Tibial nerve (tissue), 4 donors: Measurements from ENCODE around the gene NCAPH2. TPM values are rescaled to one million over a fixed set of nuclear protein-coding genes. Genes with fewer than 3 reads are reported as not detected.
A peak's percentile ranks its signal among the peaks of the same experiment; 100 is the strongest.

Source experiments
- DNase-seq, 2 donors: peaks; one replicate each; pipeline ENCODE4 v3.0.0-alpha.2; 2019; ENCODE audit warnings: low spot score in 2 of 2
- H3K27ac ChIP-seq, 4 donors: fragments of 200-600 bp; sonication (generic) in 3 of 4; one replicate each; pipeline ENCODE4 v1.5.1; 2017 to 2019; ENCODE audit warnings: mild to moderate bottlenecking in 1 of 4
- H3K27me3 ChIP-seq, 2 donors: fragments of 200-600 bp; sonication (generic) in 1 of 2; one replicate each; pipeline versions ENCODE4 v1.5.1 to v1.6.0; 2017 to 2019
- H3K36me3 ChIP-seq, 3 donors: fragments of 200-600 bp; sonication (generic); one replicate each; pipeline ENCODE4 v1.5.1; 2018 to 2019
- H3K4me1 ChIP-seq, 4 donors: fragments of 200-600 bp; sonication (generic) in 3 of 4; one replicate each; pipeline ENCODE4 v1.5.1; 2017 to 2019
- H3K4me3 ChIP-seq, 4 donors: fragments of 200-600 bp; sonication (generic) in 3 of 4; one replicate each; pipeline ENCODE4 v1.5.1; 2017 to 2019; ENCODE audit warnings: mild to moderate bottlenecking in 1 of 4, moderate library complexity in 1 of 4
- H3K9me3 ChIP-seq, 4 donors: fragments of 200-600 bp; sonication (generic) in 3 of 4; one replicate each; pipeline ENCODE4 v1.5.1; 2017 to 2019
- EP300 ChIP-seq, 2 donors: sonication (generic); formaldehyde crosslinking; IDR thresholded peaks; one replicate each; pipeline ENCODE4 v1.6.1; 2017; ENCODE audit warnings: antibody characterized with exemption in 2 of 2, mild to moderate bottlenecking in 1 of 2
- POLR2A ChIP-seq, 2 donors: fragments of 450-650 bp; IDR thresholded peaks; one replicate each; pipeline ENCODE4 v1.6.1; 2017; ENCODE audit warnings: antibody characterized with exemption in 2 of 2, mild to moderate bottlenecking in 2 of 2, moderate library complexity in 2 of 2
- WGBS, 2 donors: methylation state at CpG; one replicate each; pipeline ENCODE4 v1.1.5; 2018; 5-methylcytosine and 5-hydroxymethylcytosine counted together
- total RNA-seq, 4 donors: library from RNA; depleted of rRNA; stranded (reverse); fragments of >200 nt; gene quantifications; one replicate each; pipeline ENCODE4 v1.1.0, GENCODE V29; 2016
- TF ChIP-seq, protein P1 (sequence below), 5 experiments: fragments of 200-600 bp in 3 of 5; fragments of 450-650 bp in 2 of 5; sonication (generic) in 3 of 5; IDR thresholded peaks; one replicate each; pipeline ENCODE4 v1.5.1; 2016 to 2019; ENCODE audit warnings: antibody characterized with exemption in 5 of 5, mild to moderate bottlenecking in 3 of 5, moderate library complexity in 2 of 5

NCAPH2 gene
- total RNA-seq, 4 donors from 2014 or later, result 43.9 to 57.3 (median 45.0) TPM

DNA sequence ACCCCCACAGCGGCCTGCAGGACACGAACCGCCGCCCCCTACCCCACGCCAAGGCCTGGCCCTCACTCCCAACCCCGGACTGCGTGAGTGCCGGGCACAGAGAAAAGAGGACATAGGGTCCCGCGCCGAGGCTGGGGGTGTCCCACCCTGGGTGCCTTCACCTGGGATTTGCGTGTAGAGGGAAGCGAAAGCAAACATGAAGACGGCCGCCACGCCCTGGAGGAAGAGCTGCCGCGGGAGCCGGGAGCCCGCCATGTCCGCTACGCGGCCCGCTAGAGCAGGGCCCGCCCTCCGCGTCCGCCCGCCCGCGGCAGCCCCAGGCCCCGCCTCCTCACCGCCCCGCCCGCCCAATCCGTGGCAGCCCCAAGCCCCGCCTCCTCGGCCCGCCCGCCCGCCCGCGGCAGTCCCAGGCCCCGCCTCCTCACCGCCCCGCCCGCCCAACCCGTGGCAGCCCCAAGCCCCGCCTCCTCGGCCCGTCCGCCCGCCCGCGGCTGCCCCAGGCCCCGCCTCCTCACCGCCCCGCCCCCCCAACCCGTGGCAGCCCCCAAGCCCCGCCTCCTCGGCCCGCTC, 518 bp upstream of the NCAPH2 start, which contains the start of gene LMF2:
TSS of gene LMF2 (minus strand) at position 282 of the 570 bp plus-strand sequence. CDS start at position 255, 27 bp downstream.
- Histone ChIP-seq H3K27ac (peak within 1 kb of the TSS; percentile 83 to 99 (median 92)), H3K4me3 (peak within 1 kb of the TSS; percentile 90 to 100 (median 96)), H3K9me3 (no peaks in the 10 kb centered on the region), H3K27me3 (no peaks in the 10 kb centered on the region), H3K4me1 (peaks cover 0 to 35% (median 16%) of the 10 kb centered on the region in 4 donors), H3K36me3 (peaks cover 3 to 36% (median 21%) of the 10 kb centered on the region in 3 donors)
- peak; percentile 82 to 83 for DNase-seq
- TF ChIP-seq EP300 (IDR thresholded peaks at IDR 0.05) (peak in 1 of 2 donors; percentile 73), POLR2A (IDR thresholded peaks at IDR 0.05) (peak in 1 of 2 donors; percentile 49)
- TF ChIP-seq, protein P1, sequence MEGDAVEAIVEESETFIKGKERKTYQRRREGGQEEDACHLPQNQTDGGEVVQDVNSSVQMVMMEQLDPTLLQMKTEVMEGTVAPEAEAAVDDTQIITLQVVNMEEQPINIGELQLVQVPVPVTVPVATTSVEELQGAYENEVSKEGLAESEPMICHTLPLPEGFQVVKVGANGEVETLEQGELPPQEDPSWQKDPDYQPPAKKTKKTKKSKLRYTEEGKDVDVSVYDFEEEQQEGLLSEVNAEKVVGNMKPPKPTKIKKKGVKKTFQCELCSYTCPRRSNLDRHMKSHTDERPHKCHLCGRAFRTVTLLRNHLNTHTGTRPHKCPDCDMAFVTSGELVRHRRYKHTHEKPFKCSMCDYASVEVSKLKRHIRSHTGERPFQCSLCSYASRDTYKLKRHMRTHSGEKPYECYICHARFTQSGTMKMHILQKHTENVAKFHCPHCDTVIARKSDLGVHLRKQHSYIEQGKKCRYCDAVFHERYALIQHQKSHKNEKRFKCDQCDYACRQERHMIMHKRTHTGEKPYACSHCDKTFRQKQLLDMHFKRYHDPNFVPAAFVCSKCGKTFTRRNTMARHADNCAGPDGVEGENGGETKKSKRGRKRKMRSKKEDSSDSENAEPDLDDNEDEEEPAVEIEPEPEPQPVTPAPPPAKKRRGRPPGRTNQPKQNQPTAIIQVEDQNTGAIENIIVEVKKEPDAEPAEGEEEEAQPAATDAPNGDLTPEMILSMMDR (IDR thresholded peaks at IDR 0.05), result peak in 1 of 5 experiments; percentile 29
- WGBS, 2 donors, result 0 to 1% methylated on average over 12 to 26 of the region's 62 CpGs

DNA sequence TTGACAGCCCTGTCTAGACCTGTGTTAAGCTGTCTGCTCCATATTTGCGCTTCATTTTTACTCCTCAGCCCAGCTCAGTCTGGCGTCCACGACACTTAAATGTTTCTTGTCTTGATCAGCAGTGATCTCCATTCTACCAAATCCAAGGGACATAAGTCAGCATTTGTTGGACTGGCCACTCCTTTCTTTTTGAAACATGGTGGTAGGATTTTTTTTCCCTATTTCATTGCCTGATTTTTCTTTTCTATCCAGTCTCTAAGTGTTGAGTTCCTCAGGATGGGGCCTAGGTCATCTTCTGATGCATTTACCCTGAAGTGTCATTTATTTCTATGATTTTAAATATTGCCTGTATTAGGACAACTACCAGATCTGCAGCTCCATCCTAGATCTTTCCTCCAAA, 873 bp downstream of the NCAPH2 start:
- 5 to 12% methylated on average over 3 of the region's 3 CpGs for WGBS, 2 donors
- peak overlapping the region; percentile 79 to 99 (median 89) for H3K27ac ChIP-seq
- H3K27me3 ChIP-seq, result no peaks in the 10 kb centered on the region

DNA sequence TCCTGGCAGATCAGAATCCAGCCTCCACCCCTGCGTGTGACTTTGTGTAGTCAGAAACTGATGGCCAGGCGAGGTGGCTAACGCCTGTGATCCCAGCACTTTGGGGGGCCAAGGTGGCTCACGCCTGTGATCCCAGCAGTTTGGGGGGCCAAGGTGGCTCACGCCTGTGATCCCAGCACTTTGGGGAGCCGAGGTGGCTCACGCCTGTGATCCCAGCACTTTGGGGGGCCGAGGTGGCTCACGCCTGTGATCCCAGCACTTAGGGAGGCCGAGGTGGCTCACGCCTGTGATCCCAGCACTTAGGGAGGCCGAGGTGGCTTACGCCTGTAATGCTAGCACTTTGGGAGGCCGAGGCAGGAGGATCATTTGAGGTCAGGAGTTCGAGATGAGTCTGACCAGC, 5.2 kb downstream of the NCAPH2 start:
- WGBS, 2 donors, result 92 to 95% methylated on average over 15 of the region's 15 CpGs
- H3K4me3 ChIP-seq, result no peak overlapping the region
- DNase-seq, result no peak
- TF ChIP-seq, protein P1 (IDR thresholded peaks at IDR 0.05), result no peak
- no peak for TF ChIP-seq EP300 (IDR thresholded peaks at IDR 0.05)
- TF ChIP-seq POLR2A (IDR thresholded peaks at IDR 0.05), result no peak
- no peaks in the 10 kb centered on the region for H3K9me3 ChIP-seq
- no peak overlapping the region for H3K27ac ChIP-seq
- H3K4me1 ChIP-seq, result peaks cover 0 to 16% (median 6%) of the 10 kb centered on the region in 4 donors
- no peaks in the 10 kb centered on the region for H3K27me3 ChIP-seq
- H3K36me3 ChIP-seq, result peaks cover 0 to 35% (median 20%) of the 10 kb centered on the region in 3 donors

More for the DNA sequence above, 873 bp downstream of the NCAPH2 start:
- no peak for DNase-seq
- Histone ChIP-seq H3K4me3 (peak overlapping the region; percentile 50 to 98 (median 78)), H3K4me1 (peaks cover 0 to 35% (median 16%) of the 10 kb centered on the region in 4 donors), H3K36me3 (peaks cover 3 to 23% (median 13%) of the 10 kb centered on the region in 3 donors), H3K9me3 (no peaks in the 10 kb centered on the region)
- TF ChIP-seq EP300 (IDR thresholded peaks at IDR 0.05) (no peak), POLR2A (IDR thresholded peaks at IDR 0.05) (no peak)
- TF ChIP-seq, protein P1 (IDR thresholded peaks at IDR 0.05), result no peak

DNA sequence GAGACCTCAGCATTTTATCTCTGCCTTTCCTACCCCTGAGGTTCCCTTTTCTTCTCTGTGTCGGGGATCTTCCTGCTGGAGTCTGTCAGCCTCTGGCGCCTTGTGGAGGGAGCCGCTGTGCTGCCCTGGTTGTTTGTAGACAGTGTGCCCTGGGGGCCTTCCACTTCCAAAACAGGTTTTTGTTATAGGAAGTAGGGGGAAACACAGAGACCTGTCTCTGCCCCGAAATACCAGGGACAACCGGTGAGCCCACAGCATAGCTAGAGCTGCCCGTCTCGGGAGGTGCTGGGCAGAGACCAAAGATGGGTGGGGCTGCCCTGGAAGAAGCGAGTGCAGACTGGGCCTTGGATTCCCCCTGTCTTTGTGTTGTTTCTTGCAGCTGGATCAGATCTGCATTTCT, 8.0 kb downstream of the NCAPH2 start:
- Histone ChIP-seq H3K27me3 (no peaks in the 10 kb centered on the region), H3K4me1 (no peaks in the 10 kb centered on the region), H3K4me3 (no peak overlapping the region), H3K36me3 (peaks cover 0 to 64% (median 33%) of the 10 kb centered on the region in 3 donors), H3K9me3 (no peaks in the 10 kb centered on the region), H3K27ac (no peak overlapping the region)
- no peak for DNase-seq
- TF ChIP-seq, protein P1 (IDR thresholded peaks at IDR 0.05), result no peak
- no peak for TF ChIP-seq POLR2A (IDR thresholded peaks at IDR 0.05)
- TF ChIP-seq EP300 (IDR thresholded peaks at IDR 0.05), result no peak
- 81 to 82% methylated on average over 8 of the region's 8 CpGs for WGBS, 2 donors

DNA sequence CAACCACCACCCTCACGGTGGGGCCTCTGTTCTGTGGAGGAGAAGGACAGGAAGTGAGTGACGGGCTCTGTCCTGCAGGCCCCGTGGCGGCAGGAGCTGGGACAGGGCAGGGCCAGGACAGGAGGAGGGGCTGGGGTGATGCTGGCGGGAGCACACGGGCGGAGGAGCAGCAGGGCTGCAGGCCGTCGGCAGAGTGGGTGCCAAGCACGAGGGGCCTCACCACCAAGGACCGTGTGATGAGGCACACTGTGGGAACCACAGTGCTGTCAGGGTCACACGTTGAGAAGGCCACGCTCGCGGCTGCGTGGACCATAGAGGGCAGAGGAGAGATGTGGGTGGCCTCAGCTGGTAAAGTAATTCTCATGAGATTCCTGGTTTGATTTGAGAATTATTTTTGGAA, 8.9 kb downstream of the NCAPH2 start:
- 78 to 81% methylated on average over 16 of the region's 16 CpGs for WGBS, 2 donors
- TF ChIP-seq POLR2A (IDR thresholded peaks at IDR 0.05) (no peak), EP300 (IDR thresholded peaks at IDR 0.05) (no peak)
- TF ChIP-seq, protein P1 (IDR thresholded peaks at IDR 0.05), result no peak
- H3K36me3 ChIP-seq, result peaks cover 0 to 73% (median 37%) of the 10 kb centered on the region in 3 donors
- H3K27me3 ChIP-seq, result no peaks in the 10 kb centered on the region
- no peak overlapping the region for H3K27ac ChIP-seq
- H3K4me1 ChIP-seq, result no peaks in the 10 kb centered on the region
- no peak for DNase-seq
- no peaks in the 10 kb centered on the region for H3K9me3 ChIP-seq
- H3K4me3 ChIP-seq, result no peak overlapping the region
